Activated CD4-positive, alpha-beta T cell treated with anti-CD3 and anti-CD28 coated beads for 36 hours (primary cell): Measurements from ENCODE around the gene PPM1K. TPM values are rescaled to one million over a fixed set of nuclear protein-coding genes. Genes with fewer than 3 reads are reported as not detected.

ENCODE experiments used
- ATAC-seq: fragments of 200-7000 bp; cut with Tn5 transposase; one replicate; pipeline ENCODE4 v1.10.0; 2021; ENCODE audit warnings: mild to moderate bottlenecking, moderate library complexity
- CTCF ChIA-PET: fragments of 350-600 bp; sonication (Branson Sonifier 250); formaldehyde crosslinking; loops from one replicate; lab custom pipeline; 2021; ENCODE audit warnings: antibody characterized with exemption; lab: Charles Lee
- POLR2A ChIA-PET: fragments of 350-600 bp; sonication (Branson Sonifier 250); formaldehyde crosslinking; loops from one replicate; lab custom pipeline; 2021; ENCODE audit warnings: antibody characterized with exemption, inconsistent platforms; lab: Charles Lee
- DNase-seq: peaks from one replicate; pipeline ENCODE4 v3.0.0-alpha.2; 2020
- H3K27ac Mint-ChIP-seq: one replicate; pipeline ENCODE4 v1.8.0; 2021; ENCODE audit warnings: mixed read lengths
- H3K27me3 Mint-ChIP-seq: one replicate; pipeline ENCODE4 v1.8.0; 2021; ENCODE audit warnings: mixed read lengths
- H3K36me3 Mint-ChIP-seq: one replicate; pipeline ENCODE4 v1.8.0; 2021; ENCODE audit warnings: low read depth, mixed read lengths
- H3K4me1 Mint-ChIP-seq: one replicate; pipeline ENCODE4 v1.8.0; 2021; ENCODE audit warnings: mixed read lengths
- H3K4me3 Mint-ChIP-seq: one replicate; pipeline ENCODE4 v1.8.0; 2021; ENCODE audit warnings: mild to moderate bottlenecking, moderate library complexity, mixed read lengths
- H3K9me3 Mint-ChIP-seq: one replicate; pipeline ENCODE4 v1.8.0; 2021; ENCODE audit warnings: low read depth, mixed read lengths
- intact Hi-C, 2 experiments: fragments of 100-400 bp; cut with DNase I in 1 of 2; cut with micrococcal nuclease in 1 of 2; formaldehyde crosslinking; loops; one replicate each; pipeline versions ENCODE4 v1.14.2 to v1.15.1; 2022 to 2024; cut with DNase I, micrococcal nuclease
- total RNA-seq, 2 experiments: library from RNA; stranded (reverse); gene quantifications; one replicate each; pipeline ENCODE4 v1.2.3, GENCODE V29; 2021

The PPM1K gene
- total RNA-seq, 2 experiments from 2014 or later: 44.2 to 53.4 TPM

DNA sequence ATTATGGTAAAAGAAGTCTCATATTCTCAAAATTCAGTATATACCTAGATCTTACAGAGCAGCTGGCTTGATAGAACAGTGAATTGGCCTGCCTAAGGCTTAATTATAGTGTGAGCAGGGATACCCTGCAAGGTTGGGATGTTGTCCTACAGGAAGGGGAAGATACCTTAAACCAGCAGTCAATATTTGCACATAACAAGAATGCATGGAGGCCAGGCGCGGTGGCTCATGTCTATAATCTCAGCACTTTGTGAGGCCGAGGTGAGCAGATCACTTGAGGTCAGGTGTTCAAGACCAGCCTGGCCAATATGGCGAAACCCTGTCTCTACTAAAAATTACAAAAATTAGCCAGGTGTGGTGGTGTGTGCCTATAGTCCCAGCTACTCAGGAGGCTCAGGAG, 67.2 kb downstream of the PPM1K start:
- ATAC-seq: no peak
- intact Hi-C loops: loop anchor here (5.0 kb wide), 2 partner anchors 150 to 805 kb away; no protein-coding TSS in a partner anchor
- POLR2A ChIA-PET: no interaction called here

DNA sequence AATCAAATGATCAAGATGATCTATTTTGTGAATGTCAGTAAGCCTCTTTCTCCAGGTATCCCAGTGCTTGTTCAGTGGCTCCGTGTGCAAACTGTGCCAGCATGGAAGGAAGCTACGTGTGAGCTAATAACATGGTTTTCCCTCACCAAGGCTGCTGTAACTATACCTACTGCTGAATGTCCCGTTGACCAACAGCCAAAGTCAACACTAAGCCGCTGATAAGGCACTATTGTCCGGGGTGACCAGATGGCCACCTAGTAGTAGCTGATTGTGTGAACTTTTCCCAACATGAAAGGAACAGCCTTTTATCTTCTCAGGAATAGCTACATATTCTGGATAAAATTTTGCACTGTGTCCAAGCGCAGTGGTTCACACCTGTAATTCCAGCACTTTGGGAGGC, 68.0 kb downstream of the PPM1K start:
- CTCF ChIA-PET: interaction anchor here (0.6 to 1.7 kb wide), 6 partner anchors 10 to 537 kb away, joined by 3 to 5 read pairs (median 4); no protein-coding TSS in a partner anchor
- ATAC-seq: no peak
- Mint-ChIP-seq H3K27me3 (peaks cover 2% of the 10 kb centered on the region), H3K4me1 (peaks cover 2% of the 10 kb centered on the region), H3K27ac (no peak overlapping the region), H3K36me3 (no peaks in the 10 kb centered on the region), H3K4me3 (no peak overlapping the region), H3K9me3 (no peaks in the 10 kb centered on the region)
- POLR2A ChIA-PET: no interaction called here
- intact Hi-C loops: loop anchor here (5.0 kb wide), 2 partner anchors 151 to 806 kb away; no protein-coding TSS in a partner anchor
- DNase-seq: no peak

More for the DNA sequence above, 67.2 kb downstream of the PPM1K start:
- DNase-seq: no peak
- Mint-ChIP-seq H3K4me1 (peaks cover 2% of the 10 kb centered on the region), H3K36me3 (no peaks in the 10 kb centered on the region), H3K27me3 (peaks cover 2% of the 10 kb centered on the region), H3K4me3 (no peak overlapping the region), H3K9me3 (no peaks in the 10 kb centered on the region), H3K27ac (no peak overlapping the region)
- CTCF ChIA-PET: interaction anchor here (0.6 to 1.7 kb wide), 3 partner anchors 10 to 368 kb away, joined by 3 to 5 read pairs (median 3); no protein-coding TSS in a partner anchor

DNA sequence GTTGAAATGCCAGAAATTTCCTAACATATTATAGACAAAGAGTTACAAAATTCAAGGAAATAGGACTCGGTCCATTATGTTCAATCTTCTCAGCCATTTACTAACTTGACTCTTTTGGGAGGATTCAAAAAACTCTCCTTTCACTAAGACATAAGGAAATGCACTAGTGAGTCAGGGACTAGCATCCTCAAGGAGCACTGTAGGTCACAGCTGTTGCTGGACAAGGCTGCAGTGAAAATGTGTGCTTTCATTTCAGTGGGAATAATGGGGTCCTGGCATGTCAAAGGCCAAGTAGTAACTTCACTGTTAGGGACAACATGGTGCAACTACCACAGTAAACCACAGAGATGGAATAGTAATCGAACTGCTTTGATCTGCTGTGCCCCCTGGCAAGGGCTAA, 69.0 kb downstream of the PPM1K start:
- Mint-ChIP-seq H3K4me1 (peaks cover 2% of the 10 kb centered on the region), H3K27me3 (peaks cover 2% of the 10 kb centered on the region), H3K27ac (no peak overlapping the region), H3K9me3 (no peaks in the 10 kb centered on the region), H3K36me3 (no peaks in the 10 kb centered on the region), H3K4me3 (no peak overlapping the region)
- intact Hi-C loops: loop anchor here (5.0 kb wide), 2 partner anchors 152 to 807 kb away; no protein-coding TSS in a partner anchor
- no peak for ATAC-seq
- ChIA-PET CTCF (interaction anchor here (0.7 to 1.7 kb wide), 5 partner anchors 9 to 1192 kb away, joined by 3 to 5 read pairs (median 3); no protein-coding TSS in a partner anchor), POLR2A (no interaction called here)
- no peak for DNase-seq

DNA sequence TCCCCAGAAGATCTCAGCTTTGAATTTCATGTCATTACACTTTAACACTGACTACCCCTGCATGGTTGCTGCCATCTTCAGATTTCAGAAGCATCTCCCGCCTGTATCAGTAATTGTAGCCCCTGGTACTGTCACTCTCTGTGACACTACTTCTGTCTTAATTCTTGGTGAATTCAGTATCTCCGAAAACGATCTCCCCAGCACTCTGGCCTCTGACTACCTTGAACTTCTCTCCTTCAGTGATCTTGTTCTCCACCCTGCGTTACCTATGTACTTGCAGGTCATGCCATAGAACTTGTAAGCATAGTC, 72.2 kb downstream of the PPM1K start:
- no peak for ATAC-seq
- ChIA-PET CTCF (interaction anchor here (0.7 to 3.7 kb wide), 35 partner anchors 9 to 993 kb away, joined by 3 to 77 read pairs (median 4); partner anchors contain the start of gene SPP1), POLR2A (interaction anchor here (1.2 kb wide), 1 partner anchor 179 kb away, joined by 3 read pairs; no protein-coding TSS in a partner anchor)
- no peak for DNase-seq
- Mint-ChIP-seq H3K4me1 (no peaks in the 10 kb centered on the region), H3K27ac (no peak overlapping the region), H3K4me3 (no peak overlapping the region), H3K27me3 (peaks cover 2% of the 10 kb centered on the region), H3K36me3 (no peaks in the 10 kb centered on the region), H3K9me3 (no peaks in the 10 kb centered on the region)
- intact Hi-C loops: loop anchor here (1.0 to 5.0 kb wide), 7 partner anchors 179 to 533 kb away; no protein-coding TSS in a partner anchor

DNA sequence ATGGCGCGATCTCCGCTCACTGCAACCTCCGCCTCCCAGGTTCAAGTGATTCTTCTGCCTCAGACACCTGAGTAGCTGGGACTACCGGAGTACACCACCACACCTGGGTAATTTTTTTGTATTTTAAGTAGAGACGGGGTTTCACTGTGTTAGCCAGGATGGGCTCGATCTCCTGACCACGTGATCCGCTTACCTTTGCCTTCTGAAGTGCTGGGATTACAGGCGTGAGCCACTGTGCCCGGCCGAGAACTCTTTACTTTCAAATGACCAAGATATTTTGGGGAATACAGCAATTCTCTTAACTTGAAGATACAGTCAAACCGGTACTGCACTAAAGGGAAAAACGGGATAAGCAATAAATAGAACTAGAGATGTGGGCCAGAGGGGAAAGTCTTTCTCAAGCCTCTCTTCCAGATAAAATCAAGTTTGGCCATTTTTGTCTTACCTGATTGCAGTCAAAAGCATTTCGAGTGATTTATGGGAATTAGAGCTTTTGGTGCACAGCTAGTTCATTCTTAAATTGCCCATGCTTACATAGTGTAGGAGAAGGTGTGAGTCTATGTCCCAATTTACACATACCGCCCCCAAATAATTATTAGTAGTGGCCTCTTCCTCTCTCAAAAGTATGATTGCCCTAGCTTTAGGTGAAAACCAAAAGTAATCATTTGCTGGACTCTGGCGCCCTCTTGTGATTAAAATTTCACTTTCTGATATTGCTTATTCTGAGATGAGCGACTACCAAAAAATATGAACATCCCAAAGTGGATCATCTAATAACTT, 72.7 kb downstream of the PPM1K start:
- ATAC-seq (no peak), DNase-seq (peak; percentile 60)
- Mint-ChIP-seq H3K27me3 (peaks cover 2% of the 10 kb centered on the region), H3K4me1 (no peaks in the 10 kb centered on the region), H3K36me3 (no peaks in the 10 kb centered on the region), H3K27ac (no peak overlapping the region), H3K4me3 (no peak overlapping the region), H3K9me3 (no peaks in the 10 kb centered on the region)
- ChIA-PET POLR2A (interaction anchor here (1.2 kb wide), 1 partner anchor 178 kb away, joined by 3 read pairs; no protein-coding TSS in a partner anchor), CTCF (interaction anchor here (0.6 to 3.7 kb wide), 42 partner anchors 8 to 992 kb away, joined by 3 to 77 read pairs (median 4); partner anchors contain the start of gene SPP1)
- intact Hi-C loops: loop anchor here (1.0 to 5.0 kb wide), 7 partner anchors 178 to 533 kb away; no protein-coding TSS in a partner anchor

DNA sequence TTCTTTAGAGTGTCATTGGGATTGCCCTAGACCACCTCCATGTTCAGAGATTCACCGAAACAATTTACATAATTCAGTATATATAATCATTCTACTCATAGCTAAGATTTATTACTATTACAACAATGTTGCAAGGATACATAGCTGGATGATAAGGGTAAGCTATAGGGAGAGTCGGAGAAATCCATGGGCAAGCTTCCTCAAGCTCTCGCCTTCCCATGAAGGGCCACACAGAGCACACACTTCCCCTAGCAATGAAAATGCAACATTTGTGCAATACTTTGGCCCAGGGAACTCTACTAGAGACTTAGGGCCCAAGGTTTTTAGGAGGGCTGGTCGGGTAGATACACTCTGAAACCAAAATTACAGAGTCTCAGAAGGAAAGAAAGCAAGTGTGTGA, 76.2 kb downstream of the PPM1K start:
- H3K4me1 Mint-ChIP-seq: no peaks in the 10 kb centered on the region
- CTCF ChIA-PET: interaction anchor here (0.5 to 1.3 kb wide), 2 partner anchors 41 to 234 kb away, joined by 3 read pairs; no protein-coding TSS in a partner anchor

More for the DNA sequence above, 76.2 kb downstream of the PPM1K start:
- Mint-ChIP-seq H3K27ac (no peak overlapping the region), H3K27me3 (no peaks in the 10 kb centered on the region), H3K9me3 (no peaks in the 10 kb centered on the region), H3K4me3 (no peak overlapping the region), H3K36me3 (no peaks in the 10 kb centered on the region)
- ATAC-seq (no peak), DNase-seq (no peak)
- POLR2A ChIA-PET: no interaction called here
- intact Hi-C loops: no loop called here

Other genes starting within 250 kb of the PPM1K start
- gene ABCG2, start 125.9 kb downstream of the PPM1K start, total RNA-seq: under 1 TPM; 0.33 to 0.39 TPM
- 1 to 10 TPM; 7.3 to 9.3 TPM for gene HERC6, start 94.3 kb upstream of the PPM1K start, total RNA-seq
- 10 to 100 TPM; 21.1 TPM for gene HERC5, start 172.6 kb upstream of the PPM1K start, total RNA-seq
- 10 to 100 TPM; 27.3 to 44.1 TPM for gene PYURF, start 239.2 kb upstream of the PPM1K start, total RNA-seq